Activated T-cell treated with anti-CD3 and anti-CD28 coated beads for 48 hours (primary cell): ENCODE measurements around the gene HMGXB3.

Experiments
- DNase-seq: peaks from one replicate; pipeline ENCODE4 v3.0.0-alpha.2; 2020; ENCODE audit warnings: low read depth

The HMGXB3 gene

DNA sequence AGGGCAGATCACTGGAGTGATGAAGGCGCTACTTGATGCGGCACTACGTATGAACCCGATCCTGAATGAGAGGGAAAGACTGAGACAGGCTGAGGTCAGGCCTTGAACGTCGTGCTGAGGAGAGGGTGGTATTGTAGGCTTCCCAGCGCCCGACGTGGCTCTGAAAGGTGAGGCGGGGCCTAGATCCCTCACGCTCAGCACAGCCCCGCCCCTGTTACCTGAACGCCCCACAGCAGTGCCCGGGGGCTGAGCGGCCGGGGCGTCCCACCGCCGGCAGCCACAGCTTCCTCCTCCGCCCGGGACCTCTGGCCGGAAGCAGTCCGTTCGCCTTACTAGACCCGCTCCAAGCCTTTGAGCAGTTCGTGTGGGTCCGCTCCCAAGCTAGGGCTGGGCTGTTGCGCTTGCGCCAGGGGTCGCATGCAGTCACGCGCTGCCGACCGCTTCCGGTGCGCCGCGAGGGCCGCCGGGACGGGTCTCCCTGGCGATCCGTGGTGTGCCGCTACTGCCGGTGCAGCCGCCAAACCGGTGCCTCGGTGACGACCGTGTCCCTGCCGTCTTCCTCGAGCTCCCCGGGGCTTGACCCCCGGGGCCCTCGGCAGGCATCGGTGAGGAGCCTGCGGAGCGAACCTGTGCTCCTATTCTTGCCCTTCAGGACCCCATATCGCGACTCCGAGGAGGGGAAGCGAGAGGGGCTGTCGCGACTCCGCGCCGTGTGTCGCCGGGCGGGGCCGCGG is at the start of gene HMGXB3, which contains the start of gene TIGD6:
Gene HMGXB3 (plus strand): TSS at position 484 of the 734 bp plus-strand sequence. CDS start 4,114 bp downstream, outside the sequence.
Gene TIGD6 (minus strand): TSS at position 399 of the 734 bp plus-strand sequence. CDS start 4,306 bp downstream, outside the sequence.
- peak; percentile 90 for DNase-seq

DNA sequence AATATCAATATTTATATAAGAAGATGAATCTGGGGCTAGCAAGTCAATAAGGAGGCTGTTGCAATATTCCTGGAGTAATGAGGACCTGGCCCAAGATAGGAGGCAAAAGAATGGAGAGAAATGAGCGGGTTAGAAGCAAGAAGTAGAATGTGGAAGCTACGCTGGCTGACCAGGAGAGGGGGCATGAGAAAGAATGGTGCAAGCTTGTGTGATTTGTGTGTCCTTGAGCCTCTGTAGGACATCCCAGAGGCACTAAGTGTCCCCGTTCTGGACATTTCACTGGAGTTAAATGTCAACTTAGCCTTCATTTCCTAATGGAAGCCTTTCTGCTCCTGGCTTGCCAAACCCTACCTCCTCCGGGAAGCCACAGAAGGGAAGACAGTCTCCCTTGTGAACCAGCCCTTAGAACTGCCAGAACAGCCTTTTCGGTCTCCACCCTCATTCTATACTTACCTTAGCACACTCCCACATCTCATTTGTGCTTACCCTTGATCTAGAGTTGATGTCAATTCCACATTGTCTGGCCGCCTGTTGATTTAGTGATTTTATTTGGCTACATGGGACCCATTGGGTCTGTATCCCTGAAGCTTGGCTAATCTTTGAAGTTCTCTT is 49.3 kb upstream of the HMGXB3 start:
- no peak for DNase-seq

DNA sequence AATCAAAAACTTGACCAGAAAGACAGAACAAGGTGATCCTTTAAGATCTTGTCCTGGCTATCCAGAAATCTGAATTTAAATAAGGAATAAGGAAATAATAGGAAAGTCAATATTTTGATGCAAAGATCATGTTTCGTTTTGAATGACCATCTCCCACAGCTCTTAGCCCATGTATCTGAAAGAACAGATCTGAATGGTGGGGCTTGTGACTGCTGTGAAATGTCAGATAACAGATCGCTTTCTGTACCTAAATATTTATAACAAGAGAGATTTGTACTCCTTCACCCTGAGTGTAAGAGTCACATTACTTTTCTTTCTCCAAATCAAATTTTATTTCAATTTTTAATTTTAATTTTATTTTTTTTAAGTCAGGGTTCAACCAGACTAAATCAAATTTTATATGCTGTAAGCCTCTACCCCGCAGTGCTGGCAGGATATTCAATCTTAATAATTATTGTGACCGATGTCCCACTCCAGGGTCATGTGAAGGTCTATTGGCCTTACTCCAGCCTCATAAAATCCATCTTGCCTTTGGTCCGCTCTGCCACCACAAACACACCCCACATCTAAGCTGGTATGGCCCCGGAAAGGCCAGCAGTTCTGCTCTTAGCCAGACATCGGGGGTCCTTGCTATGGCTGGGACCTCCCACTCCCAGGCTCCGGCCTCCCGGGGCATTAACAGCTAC is 47.0 kb upstream of the HMGXB3 start:
- no peak for DNase-seq

GRCh38 chr5:149954798-149955197 is 45.7 kb upstream of the HMGXB3 start:
- DNase-seq: no peak

DNA sequence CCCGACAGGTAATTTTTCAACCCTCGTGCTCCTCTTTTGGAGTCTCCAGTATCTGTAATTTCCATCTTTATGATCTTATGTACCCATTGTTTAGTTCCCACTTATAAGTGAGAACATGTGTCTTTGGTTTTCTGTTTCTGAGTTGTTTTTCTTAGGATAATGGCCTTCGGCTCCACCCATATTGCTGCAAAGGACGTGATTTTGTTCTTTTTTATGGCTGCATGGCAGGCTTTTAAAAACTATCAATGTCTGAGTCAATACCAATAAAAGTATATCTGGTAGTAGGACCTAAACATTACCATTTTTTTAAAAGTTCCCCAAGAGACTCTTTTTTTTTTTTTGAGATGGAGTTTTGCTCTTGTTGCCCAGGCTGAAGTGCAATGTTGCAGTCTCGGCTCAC is 43.9 kb upstream of the HMGXB3 start:
- no peak for DNase-seq

DNA sequence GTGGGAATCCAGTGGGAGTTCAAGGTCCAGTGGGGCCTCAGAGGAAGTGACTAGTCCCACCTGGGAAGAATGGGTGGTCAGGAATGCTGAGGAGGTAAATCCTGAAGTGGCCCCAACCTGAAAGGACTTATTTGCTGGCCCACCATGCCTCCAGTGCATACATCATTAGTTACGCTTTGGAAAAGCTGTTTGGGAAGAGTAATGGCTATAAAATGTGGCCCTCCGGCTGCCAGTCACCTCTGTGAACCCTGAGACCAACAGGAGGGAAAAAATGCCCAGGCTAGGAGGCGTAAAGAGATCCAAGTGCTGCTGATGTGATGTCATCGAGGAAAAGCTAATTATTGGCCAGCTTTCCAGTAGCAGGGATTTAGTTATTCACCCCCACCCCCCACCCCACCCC is 42.7 kb upstream of the HMGXB3 start:
- no peak for DNase-seq

DNA sequence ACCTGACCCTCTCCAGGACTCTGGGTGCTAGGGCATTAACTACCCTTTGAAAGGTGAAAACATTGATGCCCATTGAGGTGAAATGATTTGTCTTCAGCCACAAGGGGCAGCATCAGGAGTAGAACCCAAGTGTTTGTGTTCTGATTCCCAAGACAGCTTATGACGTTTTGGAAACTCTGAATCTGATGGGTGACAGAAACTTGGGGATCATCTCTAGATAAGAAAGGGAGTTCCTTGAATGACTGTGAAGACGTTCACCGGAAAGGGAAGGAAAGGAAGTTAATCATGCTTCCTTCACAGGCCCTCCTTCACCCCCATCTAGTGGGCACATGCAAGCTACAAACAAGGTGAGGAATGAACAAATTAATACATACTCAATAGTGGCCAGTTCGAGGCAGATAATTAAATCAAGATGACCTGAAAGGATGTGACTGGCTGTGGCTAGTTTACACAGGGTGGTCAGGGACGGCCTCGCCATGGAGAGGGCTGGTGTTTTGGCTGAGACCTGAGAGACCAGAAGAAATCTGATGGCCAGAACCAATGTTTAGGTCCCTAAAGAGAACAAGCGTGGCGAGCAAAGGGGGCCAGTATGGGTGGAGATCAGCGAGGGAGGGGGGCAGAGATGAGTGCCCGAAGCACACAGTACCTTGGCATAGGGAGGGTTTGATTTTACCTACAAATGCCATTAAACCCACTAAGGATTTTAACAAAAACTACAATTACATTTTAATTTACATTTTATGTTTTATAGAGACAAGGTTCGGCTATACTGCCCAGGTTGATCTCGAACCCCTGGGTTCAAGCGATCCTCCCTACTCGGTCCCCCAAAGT is 40.9 kb upstream of the HMGXB3 start:
- DNase-seq: peak; percentile 27

DNA sequence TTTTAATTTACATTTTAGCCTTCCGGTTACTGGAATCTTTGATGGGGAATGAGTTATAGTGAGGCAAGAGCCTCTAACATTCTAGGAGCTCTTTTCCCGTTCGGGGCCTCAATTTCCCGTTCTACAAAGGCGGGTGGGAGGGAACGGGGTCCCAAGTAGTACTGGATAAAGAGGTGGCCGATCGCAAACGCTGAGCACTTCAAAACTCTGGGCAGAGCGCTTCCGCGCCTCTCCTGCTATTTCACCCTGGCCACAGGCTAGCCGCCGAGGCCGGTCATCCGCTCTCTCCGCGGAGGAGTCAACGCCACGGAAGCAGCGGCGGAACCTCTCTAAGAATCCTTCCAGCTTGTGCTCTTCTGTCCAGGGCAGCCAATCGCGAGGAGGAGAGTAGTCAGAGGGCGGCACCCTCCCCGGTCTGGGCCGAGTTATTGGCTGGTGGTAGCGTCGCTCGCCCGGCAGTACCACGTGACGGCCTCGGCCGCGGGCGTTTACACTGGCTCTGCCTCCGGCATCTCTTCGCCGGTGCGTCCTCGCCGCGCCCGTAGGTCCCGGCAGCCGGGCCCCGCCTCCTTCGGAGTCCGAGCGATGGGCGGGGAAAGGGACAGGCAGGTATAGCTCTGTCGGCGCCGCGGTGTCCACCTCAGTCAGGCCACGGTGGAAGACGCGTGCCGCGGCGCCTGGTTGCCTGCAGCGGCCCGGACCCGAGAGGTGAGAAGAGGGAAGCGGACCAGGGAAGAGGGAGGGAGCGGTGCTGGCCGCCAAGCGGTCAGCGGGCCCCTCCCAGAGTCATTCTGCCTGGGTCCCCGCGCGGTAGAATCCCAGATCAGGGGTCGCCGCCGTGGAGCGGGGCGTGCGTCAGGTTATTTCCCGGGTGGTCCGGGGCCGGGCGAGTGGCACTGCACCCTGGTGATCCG is 40.0 kb upstream of the HMGXB3 start, which contains the start of gene SLC26A2:
Gene SLC26A2 (plus strand): TSS at position 487 of the 914 bp plus-strand sequence. CDS start 16,895 bp downstream, outside the sequence.
- peak; percentile 92 for DNase-seq

DNA sequence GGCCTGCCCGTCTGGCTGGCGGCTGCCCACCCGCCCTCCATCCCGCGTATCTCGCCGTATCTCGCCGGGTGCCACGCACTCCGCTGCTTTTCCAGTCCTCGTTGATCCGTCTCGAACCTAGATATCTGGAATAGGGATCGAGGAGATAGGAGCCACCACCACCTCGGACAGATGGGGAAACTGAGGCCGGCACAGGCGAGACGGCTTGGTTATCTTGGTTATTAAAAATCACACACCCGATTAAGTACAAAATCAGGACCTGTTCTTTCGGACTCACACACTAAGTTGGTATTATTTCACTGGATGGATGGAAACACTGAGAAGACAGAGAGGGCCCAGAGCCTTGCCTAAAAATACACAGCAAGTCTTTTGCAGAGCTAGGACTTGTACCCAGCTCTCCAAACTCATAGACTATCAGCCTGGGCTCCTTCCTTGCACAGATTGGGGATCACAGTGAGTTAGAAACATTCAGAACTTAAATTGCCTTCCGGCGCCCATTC is 39.3 kb upstream of the HMGXB3 start:
- no peak for DNase-seq

DNA sequence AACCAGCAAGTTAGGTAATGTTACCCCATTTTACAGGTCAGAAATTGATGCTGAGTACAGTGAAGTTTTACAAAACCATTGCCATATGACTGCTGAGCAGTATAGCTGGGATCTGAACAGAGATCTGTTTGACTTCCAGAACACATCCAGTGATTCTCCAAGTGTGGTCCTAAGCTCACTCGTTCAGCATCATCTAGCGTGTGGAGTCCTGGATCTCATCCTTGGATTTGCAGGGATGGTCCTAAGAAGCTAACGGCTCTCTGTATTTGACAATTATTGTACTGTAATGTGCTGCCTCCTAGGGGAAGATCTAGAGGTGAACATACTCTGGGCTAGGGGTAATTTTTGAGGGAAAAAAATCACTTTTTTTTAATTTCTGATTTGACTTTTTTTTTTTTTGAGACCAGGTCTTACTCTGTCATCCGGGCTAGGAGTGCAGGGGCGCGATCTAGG is 38.6 kb upstream of the HMGXB3 start:
- DNase-seq: no peak

GRCh38 chr5:149962601-149963300 is 37.8 kb upstream of the HMGXB3 start:
- DNase-seq: no peak

GRCh38 chr5:149963729-149964128 is 36.8 kb upstream of the HMGXB3 start:
- no peak for DNase-seq

GRCh38 chr5:149966946-149967345 is 33.6 kb upstream of the HMGXB3 start:
- DNase-seq: no peak

DNA sequence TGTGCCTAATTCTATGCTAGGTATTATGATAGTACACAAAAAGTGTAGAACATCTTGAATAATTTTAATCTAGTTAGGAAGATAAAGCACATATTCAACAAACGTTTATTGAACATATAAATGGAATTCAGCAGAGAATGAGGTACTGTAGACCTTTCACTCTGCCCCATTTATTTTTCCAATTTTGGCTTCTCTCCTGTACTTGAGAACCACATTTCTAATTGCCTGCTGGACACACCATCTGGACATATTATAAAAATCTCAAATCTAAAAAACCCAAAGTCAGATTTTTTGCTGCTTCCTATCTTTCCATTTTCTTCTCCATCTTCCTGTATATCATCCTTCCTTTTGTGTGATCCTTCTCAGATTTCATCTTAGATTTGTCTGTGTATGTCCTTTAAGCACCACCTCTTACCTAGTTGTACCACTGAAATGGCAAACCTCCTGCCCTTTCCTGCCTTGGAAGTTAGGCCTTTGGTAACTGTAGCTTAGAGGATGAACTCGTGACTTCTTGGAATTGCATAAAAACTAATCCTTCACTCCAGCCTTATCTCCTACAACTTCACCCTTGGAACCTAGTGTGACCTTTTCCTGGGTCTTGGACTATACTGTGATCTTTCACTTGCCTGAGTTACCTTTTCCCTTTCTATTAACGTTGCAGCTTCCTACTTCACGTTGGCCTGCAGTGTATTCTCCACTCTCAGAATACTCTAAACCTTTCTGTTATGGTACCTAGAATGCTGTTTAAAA is 31.2 kb upstream of the HMGXB3 start:
- no peak for DNase-seq

DNA sequence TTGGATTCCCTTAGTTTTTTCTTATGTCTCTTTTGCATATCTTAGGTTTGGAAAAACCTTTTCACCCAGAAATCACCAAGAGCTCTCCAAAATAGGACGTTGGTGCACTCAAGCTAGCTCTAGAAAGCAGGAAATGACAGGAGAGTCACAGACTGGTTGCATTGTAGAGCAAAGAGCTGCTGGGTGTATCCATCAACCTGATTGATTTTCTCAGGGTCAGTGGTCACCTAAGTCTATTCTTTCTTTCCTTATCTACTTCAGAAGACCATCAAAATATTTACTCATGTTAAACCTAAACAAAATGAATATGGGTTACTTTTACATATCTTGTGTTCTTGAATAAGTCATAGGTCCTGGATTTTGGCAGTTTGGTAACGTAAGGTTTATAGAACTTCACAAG is 25.1 kb upstream of the HMGXB3 start:
- DNase-seq: no peak

- DNase-seq: no peak
Measured at GRCh38 chr5:149979896-149980295, 20.6 kb upstream of the HMGXB3 start.

GRCh38 chr5:149981206-149981605 is 19.3 kb upstream of the HMGXB3 start:
- no peak for DNase-seq

- DNase-seq: no peak
Measured at GRCh38 chr5:149982505-149982904, 18.0 kb upstream of the HMGXB3 start.

DNA sequence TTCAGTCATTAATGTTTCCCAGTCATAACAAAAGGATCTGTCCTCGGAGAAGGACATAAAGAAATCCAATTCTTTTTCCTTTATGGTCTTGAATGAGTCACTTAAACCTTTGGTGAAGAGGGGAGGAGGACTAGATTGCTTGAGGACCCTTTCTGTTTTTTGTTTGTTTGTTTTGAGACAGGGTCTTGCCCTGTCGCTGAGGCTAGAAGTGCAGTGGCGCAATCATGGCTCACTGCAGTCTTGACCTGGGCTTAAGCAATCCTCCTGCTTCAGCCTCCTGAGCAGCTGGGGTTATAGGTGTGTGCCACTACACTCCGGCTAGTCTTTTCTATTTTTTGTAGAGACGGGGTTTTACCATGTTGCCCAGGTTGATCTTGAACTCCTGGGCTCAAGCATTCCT is 12.4 kb upstream of the HMGXB3 start:
- DNase-seq: no peak
